GM19467 (cell line): ENCODE measurements around the gene MTG2.

ENCODE experiments used
- ATAC-seq: cut with Tn5 transposase; IDR thresholded peaks from one replicate; pipeline ENCODE4 v1.9.1; 2021; ENCODE audit warnings: mild to moderate bottlenecking, moderate library complexity; ENCODE audit not compliant: unreplicated experiment

The MTG2 gene

DNA sequence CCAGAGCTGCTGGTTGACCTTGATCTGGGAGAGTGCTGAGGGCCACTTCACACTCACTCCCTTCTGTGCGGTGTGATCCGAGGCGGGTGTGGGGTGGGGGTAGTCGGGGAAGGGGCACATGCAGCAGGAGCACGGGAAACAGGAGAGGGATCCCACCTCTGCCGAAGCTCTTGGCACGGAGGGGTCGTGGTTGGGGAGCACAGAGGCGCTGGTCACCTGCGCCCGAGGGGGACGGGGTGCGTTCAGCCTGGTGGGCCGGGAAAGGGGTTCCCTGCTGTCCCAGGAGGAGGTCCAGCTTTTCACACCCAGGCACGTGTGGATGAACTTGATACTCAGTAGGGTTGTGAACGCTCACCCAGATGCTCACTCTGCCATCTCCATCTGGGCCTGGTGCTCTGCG is 22.0 kb upstream of the MTG2 start:
- no peak for ATAC-seq

DNA sequence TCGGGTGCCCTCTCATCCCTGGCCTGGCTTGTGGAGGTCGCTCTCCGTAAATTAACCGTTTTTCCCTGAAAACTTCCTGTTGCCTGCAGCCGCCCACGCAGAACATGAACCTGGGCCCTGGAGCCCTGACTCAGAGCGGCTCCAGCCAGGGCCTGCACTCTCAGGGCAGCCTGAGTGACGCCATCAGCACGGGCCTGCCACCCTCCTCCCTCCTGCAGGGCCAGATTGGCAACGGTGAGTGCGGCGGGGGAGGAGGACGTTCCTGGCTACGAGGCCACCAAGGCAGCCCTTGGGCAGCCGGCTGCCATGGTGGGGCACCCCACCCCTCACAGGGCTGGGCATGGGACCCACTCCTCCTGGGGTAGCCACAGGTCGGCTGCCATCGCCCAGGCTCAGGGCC is 21.5 kb upstream of the MTG2 start:
- ATAC-seq, result no peak

GRCh38 chr20:62162765-62163484 is 19.9 kb upstream of the MTG2 start:
- ATAC-seq, result no peak

GRCh38 chr20:62163485-62163865 is 19.4 kb upstream of the MTG2 start:
- no peak for ATAC-seq

GRCh38 chr20:62163986-62164762 is 18.7 kb upstream of the MTG2 start:
- no peak for ATAC-seq

GRCh38 chr20:62164879-62165761 is 17.7 kb upstream of the MTG2 start:
- ATAC-seq, result no peak

DNA sequence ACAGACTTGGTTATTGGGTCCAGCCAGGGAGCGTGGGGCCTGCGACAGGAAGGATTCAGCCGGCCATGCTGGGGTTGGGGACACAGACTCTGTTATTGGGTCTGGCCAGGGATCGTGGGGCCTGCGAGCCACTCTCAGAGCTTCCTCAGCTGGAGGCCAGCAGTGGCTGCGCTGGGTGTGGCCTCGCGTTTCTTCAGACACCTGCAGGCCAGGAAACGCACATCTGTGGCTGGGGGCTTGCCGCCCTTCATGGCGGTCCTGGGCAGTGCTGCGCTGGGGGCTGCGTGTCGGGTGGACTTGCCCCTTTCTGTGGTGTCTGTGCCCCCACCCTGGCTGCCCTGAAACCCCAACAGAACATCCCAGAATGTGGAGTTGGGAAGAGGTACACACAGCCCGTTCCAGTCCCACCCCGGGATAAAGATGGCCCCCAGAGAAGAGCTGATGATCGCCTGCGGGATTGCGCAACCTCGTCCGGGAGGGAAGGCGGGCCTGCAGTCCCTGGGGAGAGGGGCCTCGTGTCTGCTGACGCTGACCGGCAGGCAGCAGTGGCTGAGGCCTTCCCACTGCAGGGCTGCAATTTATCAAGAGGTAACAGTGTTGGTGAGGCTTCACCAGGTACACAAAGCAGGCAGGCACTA is 16.9 kb upstream of the MTG2 start:
- no peak for ATAC-seq

DNA sequence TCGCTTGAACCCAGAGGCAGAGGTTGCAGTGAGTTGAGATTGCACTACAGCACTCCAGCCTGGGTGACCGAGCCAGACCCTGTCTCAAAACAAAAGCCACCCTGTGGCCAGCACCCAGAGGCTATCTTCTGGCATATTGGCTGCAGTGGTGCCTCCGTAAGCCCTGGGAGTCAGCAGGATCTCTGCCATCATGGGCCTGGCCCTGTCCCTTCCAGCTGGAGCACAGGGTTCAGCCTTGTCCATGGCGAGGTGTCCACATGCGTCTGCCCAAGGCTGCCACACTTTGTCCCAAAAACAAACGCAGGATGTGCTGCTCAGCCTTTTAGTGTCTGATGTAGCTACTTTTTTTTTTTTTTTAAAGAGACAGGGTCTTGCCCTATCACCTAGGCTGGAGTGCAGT is 15.4 kb upstream of the MTG2 start:
- ATAC-seq, result no peak

GRCh38 chr20:62168061-62168460 is 14.8 kb upstream of the MTG2 start:
- no peak for ATAC-seq

DNA sequence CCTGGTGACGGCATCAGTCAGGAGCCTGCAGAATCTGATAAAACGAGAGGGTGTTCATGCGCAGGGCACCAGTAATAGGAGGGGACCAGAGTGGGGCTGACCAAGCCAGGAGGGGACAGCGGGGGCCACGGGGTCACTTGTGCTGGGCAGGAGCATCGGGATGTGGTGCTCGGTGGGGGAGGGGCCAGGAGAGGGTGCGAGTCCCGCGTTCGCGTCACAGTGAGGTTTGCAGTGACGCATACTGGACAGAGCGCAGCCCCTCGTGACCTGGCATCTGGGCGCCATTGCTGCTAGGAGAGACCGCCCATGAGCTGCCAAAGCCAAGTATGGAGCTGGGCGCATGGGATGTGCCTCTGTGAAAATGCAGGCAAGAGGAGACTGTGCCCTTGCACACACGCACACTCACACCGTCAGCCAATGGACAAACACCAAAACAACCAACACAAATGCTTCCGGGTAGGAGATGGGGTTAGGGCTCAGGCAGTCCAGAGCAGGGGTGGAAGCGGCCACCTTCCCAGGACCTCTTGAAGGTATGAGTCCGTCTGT is 13.9 kb upstream of the MTG2 start:
- no peak for ATAC-seq

- ATAC-seq, result no peak
Measured at GRCh38 chr20:62170536-62170935, 12.3 kb upstream of the MTG2 start.

DNA sequence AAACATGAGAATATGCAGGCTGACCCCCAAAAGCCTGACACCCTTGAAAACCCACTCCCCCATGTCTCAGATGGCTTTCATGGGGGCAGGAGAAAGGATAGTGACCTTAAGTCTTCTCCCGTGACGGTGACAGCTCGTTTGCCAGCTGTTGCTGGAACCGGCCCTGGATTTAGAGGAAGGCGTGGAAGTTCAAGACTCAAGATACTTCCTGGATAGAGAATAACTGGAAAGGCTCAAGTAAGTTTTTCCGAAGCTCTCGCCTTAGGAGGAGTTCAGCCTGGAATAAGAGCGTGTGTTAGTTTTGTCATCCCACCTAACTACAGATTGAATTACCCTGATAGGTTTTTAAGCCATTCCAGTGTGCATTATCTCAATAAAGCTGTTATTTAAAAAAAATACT is 11.6 kb upstream of the MTG2 start:
- no peak for ATAC-seq

DNA sequence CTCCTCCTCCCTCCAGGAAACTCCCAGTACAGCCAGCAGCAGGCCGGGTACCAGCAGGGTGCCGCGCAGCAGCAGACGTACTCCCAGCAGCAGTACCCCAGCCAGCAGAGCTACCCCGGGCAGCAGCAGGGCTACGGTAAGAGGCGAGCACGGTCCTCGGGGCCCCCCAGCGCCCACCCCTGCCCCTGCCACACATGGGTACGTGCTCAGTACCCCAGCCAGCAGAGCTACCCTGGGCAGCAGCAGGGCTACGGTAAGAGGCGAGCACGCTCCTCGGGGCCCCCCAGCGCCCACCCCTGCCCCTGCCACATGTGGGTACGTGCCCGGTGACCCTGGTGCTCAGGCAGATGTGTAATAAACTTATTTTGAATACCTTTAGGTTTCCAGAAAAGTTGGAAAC is 10.2 kb upstream of the MTG2 start:
- no peak for ATAC-seq

DNA sequence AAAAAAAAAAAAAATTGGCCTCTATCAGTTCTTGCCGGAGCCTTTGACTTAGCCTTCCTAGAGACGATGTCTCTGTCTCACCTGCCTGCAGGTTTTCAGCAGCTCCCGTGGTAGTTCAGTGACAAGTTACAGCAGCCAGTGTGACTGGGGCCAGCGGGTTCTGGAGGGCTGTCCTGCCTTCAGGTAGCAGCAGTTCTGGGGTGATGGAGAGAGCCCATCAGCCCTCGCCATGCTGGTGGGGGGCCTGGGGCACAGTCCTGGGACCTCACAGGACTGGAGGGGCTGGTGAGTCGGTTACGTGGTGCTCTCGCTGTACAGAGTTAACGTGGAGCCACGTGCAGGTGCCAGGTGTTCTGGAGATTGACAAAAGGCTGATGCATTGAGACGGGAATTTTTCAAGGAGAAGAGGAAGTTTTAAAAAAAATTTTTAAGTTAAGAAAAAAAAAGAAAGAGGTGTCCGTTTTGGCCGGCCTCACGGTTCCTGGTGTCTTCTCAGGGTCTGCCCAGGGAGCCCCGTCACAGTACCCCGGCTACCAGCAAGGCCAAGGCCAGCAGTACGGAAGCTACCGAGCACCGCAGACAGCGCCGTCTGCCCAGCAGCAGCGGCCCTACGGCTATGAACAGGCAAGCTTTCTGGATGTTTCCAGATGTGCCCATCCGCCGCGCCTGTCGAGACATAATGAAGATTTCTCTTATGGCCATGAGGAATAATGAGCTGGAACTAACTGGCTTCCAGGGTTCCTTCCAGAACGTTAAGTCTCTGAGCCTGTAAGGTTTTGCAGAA is 8.6 kb upstream of the MTG2 start:
- no peak for ATAC-seq

DNA sequence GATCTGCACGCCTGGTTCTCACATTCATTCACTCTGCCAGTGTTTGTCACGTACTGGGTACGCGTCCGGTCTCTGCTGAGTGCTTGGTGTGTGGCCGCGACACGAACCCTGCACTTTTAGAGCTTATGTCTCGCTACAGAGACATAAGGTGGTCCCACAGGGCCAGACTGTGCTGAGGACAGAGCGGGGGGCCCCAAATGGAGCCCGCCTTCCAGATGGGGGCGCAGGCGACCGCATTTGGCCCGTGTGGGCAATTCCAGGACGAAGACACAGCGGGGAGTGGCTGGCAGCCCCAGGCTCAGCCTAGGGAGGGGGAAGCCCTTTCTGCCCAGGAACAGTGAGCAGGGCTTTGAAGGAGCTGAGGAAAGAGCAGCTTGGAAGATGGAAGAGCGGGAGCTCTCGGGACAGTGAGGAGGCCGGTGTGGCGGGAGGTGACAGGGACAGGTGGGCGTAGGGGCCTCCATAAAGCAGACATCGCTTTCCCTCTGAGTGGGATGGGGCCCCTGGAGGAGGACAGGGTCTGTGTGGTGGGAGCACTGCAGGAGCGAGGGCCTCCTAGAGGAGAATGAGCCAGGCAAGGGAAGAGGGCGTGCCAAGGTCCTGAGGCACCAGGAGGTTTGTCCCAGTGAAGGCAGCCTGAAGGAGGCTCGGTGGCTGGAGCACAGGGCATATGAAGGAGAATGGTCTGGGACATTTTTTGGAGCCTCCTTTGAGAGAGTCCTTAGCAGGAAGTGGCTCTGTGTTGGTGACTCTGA is 7.8 kb upstream of the MTG2 start:
- ATAC-seq, result no peak

- no peak for ATAC-seq
Measured at GRCh38 chr20:62175711-62176110, 7.1 kb upstream of the MTG2 start.

GRCh38 chr20:62176866-62177265 is 6.0 kb upstream of the MTG2 start:
- no peak for ATAC-seq

GRCh38 chr20:62177307-62177706 is 5.5 kb upstream of the MTG2 start:
- no peak for ATAC-seq
